Left lung (tissue), 10 donors: Measurements from ENCODE around the gene MPG. TPM values are rescaled to one million over a fixed set of nuclear protein-coding genes. Genes with fewer than 3 reads are reported as not detected.

Experiments
- ATAC-seq: fragments of 200-7000 bp; cut with Tn5 transposase; one replicate; pipeline ENCODE4 v1.9.1; 2020; ENCODE audit warnings: moderate library complexity
- DNase-seq, 4 donors: peaks; one replicate each; pipeline ENCODE4 v3.0.0-alpha.2; 2013 to 2020
- H3K27ac ChIP-seq, 2 donors: fragments of 200-600 bp; sonication (generic) in 1 of 2; one replicate each; pipeline versions ENCODE4 v1.5.0 to v1.8.0; 2020 to 2021
- H3K27me3 ChIP-seq, 2 donors: fragments of 200-600 bp; sonication (generic) in 1 of 2; one replicate each; pipeline versions ENCODE4 v1.5.0 to v1.8.0; 2020 to 2021
- H3K36me3 ChIP-seq, 2 donors: fragments of 200-600 bp; sonication (generic) in 1 of 2; one replicate each; pipeline versions ENCODE4 v1.5.0 to v1.8.0; 2020 to 2021
- H3K4me1 ChIP-seq, 2 donors: fragments of 200-600 bp; one replicate each; pipeline ENCODE4 v1.8.0; 2021
- H3K4me3 ChIP-seq, 2 donors: fragments of 200-600 bp; sonication (generic) in 1 of 2; one replicate each; pipeline versions ENCODE4 v1.5.0 to v1.8.0; 2020 to 2021; ENCODE audit warnings: mild to moderate bottlenecking in 1 of 2
- H3K9me3 ChIP-seq, 2 donors: fragments of 200-600 bp; sonication (generic) in 1 of 2; one replicate each; pipeline versions ENCODE4 v1.5.0 to v1.8.0; 2020 to 2021
- intact Hi-C, 2 donors: fragments of 100-400 bp; cut with DNase I; formaldehyde crosslinking; loops; one replicate each; pipeline versions ENCODE4 v1.11.2 to v1.14.2; 2022
- polyA plus RNA-seq, 6 donors: library from polyadenylated mRNA; unstranded; fragments of 120-200 nt; gene quantifications; one replicate each; pipeline ENCODE4 v1.2.1, GENCODE V29; 2013; ENCODE audit not compliant: insufficient read length in 6 of 6
- total RNA-seq, 2 donors: library from RNA; stranded (reverse); fragmentation: NEBNext Ultra II Directional; extraction: Animal tissue kit (Norgen Biotek cat#: 25700); gene quantifications; one replicate each; pipeline ENCODE4 v1.2.1, GENCODE V29; 2021
- TF ChIP-seq, protein P1 (sequence below), 2 donors: fragments of 200-600 bp; sonication (generic) in 1 of 2; IDR thresholded peaks; one replicate each; pipeline versions ENCODE4 v1.5.0 to v1.8.0; 2021; ENCODE audit warnings: antibody characterized with exemption in 2 of 2
- donor health status: DM: no; HTN: yes; CAD: no.
- donor health status: DM: no; HTN: no; CAD: no.

MPG gene
- total and polyA plus RNA-seq, 8 donors, result 22.2 to 47.6 (median 29.5) TPM

DNA sequence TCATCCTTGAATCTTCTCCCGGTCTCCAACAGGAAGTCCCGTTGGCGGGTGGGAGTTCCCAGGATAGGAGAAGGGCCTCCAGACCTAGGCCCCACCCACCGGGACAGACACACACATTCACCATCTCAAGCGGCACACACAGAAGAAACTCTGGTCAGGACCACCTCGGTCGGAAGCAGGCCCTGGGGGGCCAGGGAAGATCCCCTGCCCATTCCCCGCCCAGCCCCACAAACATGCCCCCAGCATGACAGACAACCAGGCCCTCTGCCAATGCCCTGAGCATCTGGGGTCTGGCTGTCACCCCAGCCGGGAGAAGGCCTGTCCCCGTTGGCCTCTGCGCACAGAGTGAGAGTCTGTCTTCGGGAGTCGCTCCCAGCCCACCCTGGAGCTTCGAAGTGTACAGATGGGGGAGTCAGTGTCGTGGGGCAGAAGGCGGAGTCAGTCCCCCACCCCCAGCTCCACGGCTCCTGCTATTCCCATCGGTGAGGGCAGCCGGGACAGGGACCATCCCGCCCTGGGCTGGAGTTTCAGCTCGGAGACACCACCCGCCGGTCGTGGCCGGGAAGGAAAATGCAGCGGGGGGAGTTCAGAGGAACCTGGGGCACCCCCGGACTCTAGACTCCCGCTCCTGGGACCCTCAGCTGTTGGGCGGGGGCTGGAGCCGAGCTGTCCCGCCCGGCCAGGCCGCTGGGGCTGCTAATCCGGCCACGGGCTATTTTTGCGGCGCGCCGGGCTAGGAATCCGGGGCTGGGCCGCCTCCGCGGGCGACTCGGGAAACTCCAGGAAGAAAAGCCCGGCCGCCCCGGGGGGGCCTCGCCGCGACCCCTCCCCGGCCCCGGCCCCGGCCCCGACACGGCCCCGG lies 6.3 kb upstream of the MPG start:
- TF ChIP-seq, protein P1, sequence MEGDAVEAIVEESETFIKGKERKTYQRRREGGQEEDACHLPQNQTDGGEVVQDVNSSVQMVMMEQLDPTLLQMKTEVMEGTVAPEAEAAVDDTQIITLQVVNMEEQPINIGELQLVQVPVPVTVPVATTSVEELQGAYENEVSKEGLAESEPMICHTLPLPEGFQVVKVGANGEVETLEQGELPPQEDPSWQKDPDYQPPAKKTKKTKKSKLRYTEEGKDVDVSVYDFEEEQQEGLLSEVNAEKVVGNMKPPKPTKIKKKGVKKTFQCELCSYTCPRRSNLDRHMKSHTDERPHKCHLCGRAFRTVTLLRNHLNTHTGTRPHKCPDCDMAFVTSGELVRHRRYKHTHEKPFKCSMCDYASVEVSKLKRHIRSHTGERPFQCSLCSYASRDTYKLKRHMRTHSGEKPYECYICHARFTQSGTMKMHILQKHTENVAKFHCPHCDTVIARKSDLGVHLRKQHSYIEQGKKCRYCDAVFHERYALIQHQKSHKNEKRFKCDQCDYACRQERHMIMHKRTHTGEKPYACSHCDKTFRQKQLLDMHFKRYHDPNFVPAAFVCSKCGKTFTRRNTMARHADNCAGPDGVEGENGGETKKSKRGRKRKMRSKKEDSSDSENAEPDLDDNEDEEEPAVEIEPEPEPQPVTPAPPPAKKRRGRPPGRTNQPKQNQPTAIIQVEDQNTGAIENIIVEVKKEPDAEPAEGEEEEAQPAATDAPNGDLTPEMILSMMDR (IDR thresholded peaks at IDR 0.05), result no peak
- intact Hi-C loops, result no loop called here
- Histone ChIP-seq H3K27ac (peak overlapping the region; percentile 78 to 80), H3K4me1 (peaks cover 22 to 64% of the 10 kb centered on the region in 2 donors), H3K9me3 (no peaks in the 10 kb centered on the region), H3K27me3 (peaks cover 0 to 36% of the 10 kb centered on the region in 2 donors), H3K4me3 (peak overlapping the region; percentile 68 to 73), H3K36me3 (no peaks in the 10 kb centered on the region)
- peak; percentile 72 for ATAC-seq
- DNase-seq, result peak in 2 of 4 donors; percentile 78 to 90

DNA sequence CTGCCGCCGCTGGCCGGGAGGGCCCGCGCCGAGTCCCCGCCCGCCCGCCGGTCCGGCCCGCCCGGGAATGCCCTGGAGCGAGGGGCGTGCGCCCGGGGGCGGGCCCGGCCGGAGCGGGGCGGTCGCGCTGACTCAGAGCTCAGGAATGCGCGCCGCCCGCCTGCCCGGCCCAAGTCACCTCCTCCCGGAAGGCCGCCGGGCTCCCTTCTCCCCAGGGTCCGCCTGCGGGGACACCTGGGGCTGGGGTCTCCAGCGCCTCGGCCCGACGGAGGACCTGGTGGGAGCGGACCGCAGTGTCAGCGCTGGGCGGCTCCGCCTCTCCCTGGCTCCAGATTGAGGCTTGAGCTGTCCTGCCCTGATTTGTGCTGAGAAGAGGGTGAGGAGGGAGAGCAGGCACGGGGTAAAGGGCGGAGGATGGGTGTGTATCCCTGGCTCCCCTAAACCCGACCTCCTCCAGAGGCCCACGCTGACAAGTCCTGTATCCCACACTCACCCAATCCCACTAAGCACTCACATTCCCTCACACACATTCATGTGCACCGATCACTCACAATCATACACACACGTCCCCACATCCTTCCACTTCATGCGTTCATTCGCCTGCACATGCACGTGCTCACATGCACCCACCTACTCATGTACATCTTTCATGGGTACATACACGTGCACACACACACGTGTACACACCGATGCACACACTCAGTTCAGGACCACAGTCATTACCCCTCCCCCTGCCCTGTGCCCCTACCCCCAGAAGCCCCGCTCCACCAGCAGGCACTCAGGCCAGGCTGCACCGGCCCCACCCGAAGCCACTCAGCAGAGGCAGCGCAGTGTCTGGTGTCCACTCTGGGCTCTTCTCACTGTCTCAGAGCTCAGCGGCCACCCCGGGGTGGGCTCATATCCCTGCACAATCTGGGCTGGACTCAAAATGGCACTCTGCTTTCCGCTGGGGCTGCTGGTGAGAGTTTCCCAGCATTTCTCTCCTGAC lies 5.2 kb upstream of the MPG start, which contains the start of gene RHBDF1:
RHBDF1 (minus strand) TSS at position 71 of the 988 bp plus-strand sequence. CDS start 7,616 bp downstream, outside the sequence.
- DNase-seq (peak in 3 of 4 donors; percentile 57 to 85 (median 79)), ATAC-seq (peak; percentile 74)
- peak within 1 kb of the TSS; percentile 78 to 80 for H3K27ac ChIP-seq
- peaks cover 0 to 36% of the 10 kb centered on the region in 2 donors for H3K27me3 ChIP-seq
- peak within 1 kb of the TSS; percentile 68 to 73 for H3K4me3 ChIP-seq
- H3K9me3 ChIP-seq, result no peaks in the 10 kb centered on the region
- TF ChIP-seq, protein P1 (IDR thresholded peaks at IDR 0.05), result no peak
- intact Hi-C loops, result no loop called here
- H3K36me3 ChIP-seq, result no peaks in the 10 kb centered on the region
- peaks cover 30 to 74% of the 10 kb centered on the region in 2 donors for H3K4me1 ChIP-seq

DNA sequence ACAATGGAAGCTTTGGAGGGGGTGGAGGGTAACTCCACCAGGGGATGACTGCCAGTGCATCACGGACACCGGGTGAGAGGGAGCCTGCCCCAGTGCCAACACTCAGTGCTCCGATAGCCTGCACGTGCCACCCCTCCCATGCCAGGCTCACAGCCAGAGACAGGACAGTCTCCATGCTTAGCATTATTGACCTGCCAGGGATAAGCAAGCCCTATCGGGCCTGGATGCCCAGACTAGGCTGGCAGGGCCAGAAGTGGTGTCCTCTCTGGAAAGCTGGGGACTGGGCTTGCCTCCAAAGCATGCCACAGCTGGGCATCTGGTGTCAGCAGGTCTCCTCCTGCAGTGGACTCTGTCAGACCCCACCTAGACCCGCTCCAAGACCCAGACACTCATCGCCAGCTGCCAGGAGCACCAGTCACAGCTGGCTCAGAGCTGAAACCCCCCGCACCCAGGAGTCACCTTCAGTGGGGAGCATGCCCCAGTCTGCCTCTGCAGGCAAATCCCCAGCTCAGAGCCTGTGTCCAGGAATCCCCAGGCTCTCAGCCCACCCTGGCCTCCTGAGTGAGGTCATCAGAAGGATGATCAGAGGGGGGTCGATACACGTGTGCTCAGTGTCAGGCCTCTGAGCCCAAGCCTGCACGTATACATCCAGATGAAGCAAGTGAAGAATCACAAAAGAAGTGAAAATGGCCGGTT lies 3.8 kb upstream of the MPG start:
- DNase-seq, result no peak
- Histone ChIP-seq H3K27ac (peak overlapping the region; percentile 19 to 46), H3K4me1 (peaks cover 36 to 82% of the 10 kb centered on the region in 2 donors)

DNA sequence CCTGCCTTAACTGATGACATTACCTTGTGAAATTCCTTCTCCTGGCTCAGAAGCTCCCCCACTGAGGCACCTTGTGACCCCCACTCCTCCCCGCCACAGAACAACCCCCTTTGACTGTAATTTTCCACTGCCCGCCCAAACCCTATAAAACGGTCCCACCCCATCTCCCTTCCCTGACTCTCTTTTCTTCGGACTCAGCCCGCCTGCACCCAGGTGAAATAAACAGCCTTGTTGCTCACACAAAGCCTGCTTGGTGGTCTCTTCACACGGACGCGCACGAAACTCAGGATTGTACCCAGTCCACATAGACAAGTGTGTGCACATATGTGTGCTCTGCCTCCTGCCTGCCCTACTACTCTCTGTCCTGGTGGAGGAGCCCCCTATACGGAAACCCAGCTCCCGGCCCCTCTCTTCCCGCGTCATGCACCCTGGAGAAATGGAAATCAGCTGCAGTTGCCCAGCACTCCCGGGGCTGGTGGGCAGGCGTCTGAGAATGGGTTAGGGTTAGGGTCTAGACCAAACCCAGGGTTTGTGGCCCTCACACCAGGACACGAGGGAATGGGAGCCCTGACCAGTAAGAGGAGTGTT lies 3.2 kb upstream of the MPG start:
- Histone ChIP-seq H3K36me3 (peaks cover 0 to 6% of the 10 kb centered on the region in 2 donors), H3K9me3 (no peaks in the 10 kb centered on the region), H3K27ac (peak overlapping the region; percentile 80 to 93), H3K4me3 (no peak overlapping the region), H3K27me3 (peaks cover 0 to 36% of the 10 kb centered on the region in 2 donors), H3K4me1 (peaks cover 36 to 83% of the 10 kb centered on the region in 2 donors)
- ATAC-seq, result no peak
- DNase-seq, result no peak
- intact Hi-C loops, result no loop called here
- TF ChIP-seq, protein P1 (IDR thresholded peaks at IDR 0.05), result no peak

More for the DNA sequence above, 3.8 kb upstream of the MPG start:
- Histone ChIP-seq H3K36me3 (no peaks in the 10 kb centered on the region), H3K27me3 (peaks cover 0 to 36% of the 10 kb centered on the region in 2 donors), H3K4me3 (no peak overlapping the region), H3K9me3 (no peaks in the 10 kb centered on the region)
- no peak for ATAC-seq
- TF ChIP-seq, protein P1 (IDR thresholded peaks at IDR 0.05), result no peak
- intact Hi-C loops, result no loop called here
